Stimulated activated CD8-positive, alpha-beta memory T cell treated with anti-CD3 and anti-CD28 coated beads, Interleukin-4, amount 100 ng/mL, for 4 hours (primary cell): ENCODE measurements around the gene SLC13A2.
"Not testable (repeated sequence)": the region's sequence is repeated elsewhere in the genome, so short reads cannot be mapped to it uniquely, and the experiment has no call there.

Source experiments
- DNase-seq, 2 donors: peaks; one replicate each; pipeline ENCODE4 v3.0.0-alpha.2; 2020; ENCODE audit warnings: low read depth in 2 of 2, low spot score in 1 of 2

Gene SLC13A2

GRCh38 chr17:28473542-28473941, at the start of gene SLC13A2:
Gene SLC13A2, plus strand, starts transcription at chr17:28473644. Its CDS starts 69 bp downstream, at chr17:28473713.
- DNase-seq: no peak

GRCh38 chr17:28425206-28425605, 48.2 kb upstream of the SLC13A2 start:
- no peak for DNase-seq

- DNase-seq: no peak
Measured at GRCh38 chr17:28426081-28426519, 47.3 kb upstream of the SLC13A2 start.

- no peak for DNase-seq
Measured at GRCh38 chr17:28427371-28427770, 46.1 kb upstream of the SLC13A2 start.

DNA sequence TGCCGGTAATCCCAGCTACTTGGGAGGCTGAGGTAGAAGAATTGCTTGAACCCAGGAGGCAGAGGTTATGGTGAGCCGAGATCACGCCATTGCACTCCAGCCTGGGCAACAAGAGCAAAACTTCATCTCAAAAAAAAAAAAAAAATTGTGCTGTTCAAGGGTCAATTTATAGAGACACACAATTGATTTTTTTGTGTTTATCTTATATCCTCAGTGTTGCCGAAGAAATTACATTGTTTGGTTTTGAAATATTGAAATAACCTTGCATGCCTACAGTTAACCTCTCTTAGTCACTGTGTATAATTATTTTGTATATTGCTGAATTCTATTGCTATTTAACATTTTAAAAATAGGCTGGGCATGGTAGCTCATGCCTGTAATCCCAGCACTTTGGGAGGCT, 45.5 kb upstream of the SLC13A2 start:
- DNase-seq: not testable (repeated sequence)

DNA sequence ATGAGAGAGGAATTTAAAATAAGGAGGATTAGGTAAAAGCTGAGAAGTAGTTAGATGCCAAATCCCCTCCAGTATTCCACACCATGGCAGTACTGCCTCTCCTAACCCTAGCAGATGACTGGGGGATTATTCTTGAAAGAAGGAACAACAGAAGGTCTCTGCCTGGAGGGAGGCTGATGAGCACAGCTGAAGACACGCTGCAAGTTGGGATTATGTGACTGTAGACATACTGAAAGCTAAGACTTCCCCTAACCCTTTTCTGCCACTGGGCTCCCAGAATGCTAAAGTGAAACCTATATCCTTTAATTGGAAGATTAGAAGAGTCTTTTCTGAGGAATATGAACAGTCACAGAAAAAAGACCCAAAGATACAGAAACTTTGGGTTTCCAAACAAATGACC, 39.7 kb upstream of the SLC13A2 start:
- DNase-seq: no peak

- not testable (repeated sequence) for DNase-seq
Measured at GRCh38 chr17:28434326-28434725, 39.1 kb upstream of the SLC13A2 start.

- DNase-seq: no peak
Measured at GRCh38 chr17:28443901-28444638, 29.4 kb upstream of the SLC13A2 start.

DNA sequence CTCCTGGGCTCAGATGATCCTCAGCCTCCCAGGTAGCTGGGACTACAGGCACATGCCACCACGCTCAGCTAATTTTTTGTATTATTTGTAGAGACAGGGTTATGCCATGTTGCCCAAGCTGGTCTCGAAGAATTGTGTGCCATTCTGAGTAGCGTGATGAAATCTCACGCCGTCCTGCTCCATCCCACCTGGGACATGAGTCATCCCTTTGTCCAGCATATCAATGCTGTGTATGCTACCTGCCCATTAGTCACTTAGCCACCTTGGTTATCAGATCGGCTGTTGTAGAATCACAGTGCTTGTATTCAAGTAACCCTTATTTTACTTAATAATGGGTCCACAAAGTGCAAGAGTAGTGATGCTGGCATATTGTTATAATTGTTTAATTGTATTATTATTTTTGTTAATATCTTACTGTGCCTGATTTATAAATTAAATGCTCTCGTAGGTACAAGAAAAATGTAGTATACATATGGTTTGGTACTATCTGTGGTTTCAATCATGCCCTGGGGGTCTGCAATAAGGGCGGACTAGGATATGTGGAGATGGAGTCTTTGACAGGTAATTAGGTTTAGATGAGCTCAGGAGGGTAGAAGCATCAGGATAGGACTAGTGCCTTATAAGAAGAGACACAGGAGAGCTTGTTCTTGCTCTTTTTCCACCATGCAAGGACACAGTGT, 26.6 kb upstream of the SLC13A2 start:
- no peak for DNase-seq

DNA sequence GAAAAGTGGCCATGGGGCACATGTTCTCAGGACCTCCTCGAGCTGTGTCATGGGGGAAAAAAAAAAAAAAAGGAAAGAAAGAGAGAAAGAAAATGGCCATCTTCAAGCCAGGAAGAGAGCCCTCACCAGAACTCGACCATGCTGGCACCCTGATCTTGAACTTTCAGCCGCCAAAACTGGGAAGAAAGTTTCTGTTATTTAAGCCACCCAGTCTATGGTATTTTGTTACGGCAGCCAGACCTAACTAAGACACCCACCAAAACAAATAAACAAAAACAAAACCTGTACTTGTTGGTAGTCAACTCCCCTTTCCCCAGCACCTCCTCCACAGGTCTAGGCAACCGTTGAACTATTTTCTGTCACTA, 26.1 kb upstream of the SLC13A2 start:
- no peak for DNase-seq

GRCh38 chr17:28449859-28450258, 23.6 kb upstream of the SLC13A2 start:
- DNase-seq: no peak

DNA sequence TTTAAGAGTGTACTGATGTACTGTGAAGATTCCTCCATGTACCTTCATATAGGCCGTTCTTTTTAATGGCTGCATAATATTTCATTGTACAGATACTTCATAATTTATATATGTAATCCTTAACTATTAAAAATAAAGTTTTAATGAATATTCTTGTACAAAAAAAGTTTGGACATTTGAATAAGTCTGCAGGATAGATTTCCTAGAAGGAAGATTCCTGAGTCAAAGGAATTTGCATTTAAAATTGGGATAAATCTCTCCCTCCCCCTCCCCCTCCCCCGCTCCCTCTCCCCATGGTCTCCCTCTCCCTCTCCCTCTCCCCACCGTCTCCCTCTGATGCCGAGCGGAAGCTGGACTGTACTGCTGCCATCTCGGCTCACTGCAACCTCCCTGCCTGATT, 15.6 kb upstream of the SLC13A2 start:
- no peak for DNase-seq

DNA sequence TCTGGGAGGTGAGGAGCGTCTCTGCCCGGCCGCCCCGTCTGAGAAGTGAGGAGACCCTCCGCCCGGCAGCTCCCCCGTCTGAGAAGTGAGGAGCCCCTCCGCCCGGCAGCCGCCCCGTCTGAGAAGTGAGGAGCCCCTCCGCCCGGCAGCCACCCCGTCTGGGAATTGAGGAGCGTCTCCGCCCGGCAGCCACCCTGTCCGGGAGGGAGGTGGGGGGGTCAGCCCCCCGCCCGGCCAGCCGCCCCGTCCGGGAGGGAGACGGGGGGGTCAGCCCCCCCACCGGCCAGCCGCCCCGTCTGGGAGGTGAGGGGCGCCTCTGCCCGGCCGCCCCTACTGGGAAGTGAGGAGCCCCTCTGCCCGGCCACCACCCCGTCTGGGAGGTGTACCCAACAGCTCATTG, 14.6 kb upstream of the SLC13A2 start:
- DNase-seq: not testable (repeated sequence)

GRCh38 chr17:28460901-28461300, 12.5 kb upstream of the SLC13A2 start:
- DNase-seq: no peak

DNA sequence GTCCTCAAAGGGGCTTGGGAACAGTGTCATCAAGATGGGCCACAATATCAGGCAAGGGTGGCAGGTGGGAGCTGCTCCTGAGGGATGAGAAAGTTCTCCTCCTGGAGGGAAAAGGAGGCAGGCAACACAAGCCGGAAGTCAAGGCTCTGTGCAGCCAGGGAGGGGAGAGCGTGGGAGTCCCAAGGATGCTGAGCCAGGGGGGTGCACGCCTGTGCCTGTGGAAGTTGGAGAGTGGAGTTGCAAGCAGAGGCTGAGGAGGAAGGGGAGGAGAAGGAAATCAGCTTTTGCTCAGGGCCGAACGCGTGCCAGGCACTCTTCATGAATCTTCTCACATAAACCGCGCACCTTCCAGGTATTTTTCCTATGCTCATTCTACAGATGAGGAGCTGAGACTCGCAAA, 7.4 kb upstream of the SLC13A2 start:
- DNase-seq: no peak

- DNase-seq: no peak
Measured at GRCh38 chr17:28466521-28467048, 6.9 kb upstream of the SLC13A2 start.

GRCh38 chr17:28467456-28468025, 5.9 kb upstream of the SLC13A2 start:
- no peak for DNase-seq

- DNase-seq: not testable (repeated sequence)
Measured at GRCh38 chr17:28468033-28468735, 5.3 kb upstream of the SLC13A2 start.

GRCh38 chr17:28468781-28469180, 4.7 kb upstream of the SLC13A2 start:
- no peak for DNase-seq

DNA sequence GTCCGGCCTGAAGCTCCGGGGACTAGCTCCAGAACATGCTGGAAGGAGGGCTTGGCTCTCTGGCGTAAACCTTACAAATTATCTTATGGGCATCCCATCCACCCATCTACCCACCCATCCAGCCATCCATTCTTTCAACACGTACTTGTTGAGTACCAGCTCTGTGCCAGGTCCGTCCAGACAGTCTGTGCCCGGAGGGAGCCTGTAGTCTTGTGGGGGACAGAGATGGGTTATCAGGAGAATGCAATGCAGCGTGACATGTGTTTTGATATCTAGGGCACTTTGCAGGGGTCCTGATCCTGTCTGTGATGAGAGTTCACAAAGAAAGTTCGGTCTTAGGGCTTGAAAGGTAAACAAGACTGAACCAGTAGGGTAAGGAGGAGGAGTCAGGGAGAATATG, 4.1 kb upstream of the SLC13A2 start:
- DNase-seq: no peak

DNA sequence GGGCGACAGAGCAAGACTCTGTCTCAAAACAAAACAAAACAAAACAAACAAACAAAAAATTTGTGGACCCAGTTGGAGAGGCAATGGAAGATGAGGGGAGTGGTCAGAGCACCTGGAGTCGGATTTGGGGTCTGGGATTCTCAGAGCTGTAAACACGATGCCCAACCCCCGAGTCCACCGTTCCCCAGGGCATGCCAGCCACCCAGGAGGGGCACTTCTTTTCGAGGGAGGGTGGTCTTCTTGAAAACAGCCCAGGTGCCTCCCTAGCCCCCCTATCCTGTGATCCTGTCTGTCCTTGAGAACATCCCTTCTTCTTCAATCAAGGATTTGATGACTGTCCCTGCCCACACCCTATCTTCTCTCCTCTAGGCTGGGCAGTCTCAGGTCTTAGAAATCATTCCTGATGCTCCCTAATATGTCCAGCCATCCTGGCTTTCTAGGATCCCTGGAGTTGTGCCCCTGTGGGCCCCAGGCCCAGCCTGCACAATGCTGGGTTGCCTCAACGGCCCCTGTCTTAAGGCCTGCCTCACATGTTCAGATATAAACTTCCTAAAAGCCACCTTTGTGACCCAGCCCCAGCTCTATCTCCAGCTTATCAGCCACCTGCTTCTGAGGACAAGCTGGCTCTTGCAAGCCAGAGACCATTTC, 3.1 kb upstream of the SLC13A2 start:
- no peak for DNase-seq
